MM.1S (cell line): ENCODE data around the gene ADAMTS17.

Experiments
- DNase-seq: peaks from one replicate; pipeline ENCODE4 v3.0.0-alpha.2; 2015
- H2AFZ ChIP-seq: fragments of 300-600 bp; sonication (generic); 2 replicates; pipeline ENCODE4 v1.6.0; 2016; ENCODE audit warnings: antibody characterized with exemption, low read length
- H3F3A ChIP-seq: fragments of 300-600 bp; sonication (generic); 2 replicates; pipeline ENCODE4 v1.6.1; 2016; ENCODE audit warnings: mild to moderate bottlenecking, antibody characterized with exemption, low read length, moderate library complexity, mixed read lengths; ENCODE audit not compliant: insufficient read depth
- H3K27ac ChIP-seq: fragments of 300-600 bp; sonication (generic); 2 replicates; pipeline ENCODE4 v1.5.1; 2016; ENCODE audit warnings: mild to moderate bottlenecking, low read length
- H3K27me3 ChIP-seq: fragments of 300-600 bp; sonication (generic); replicated peaks from 2 replicates; pipeline ENCODE4 v1.6.0; 2016; ENCODE audit warnings: low read length; ENCODE audit not compliant: insufficient read depth
- H3K36me3 ChIP-seq: fragments of 300-600 bp; sonication (generic); replicated peaks from 2 replicates; pipeline ENCODE4 v1.6.1; 2016; ENCODE audit warnings: mild to moderate bottlenecking, low read length, mixed read lengths; ENCODE audit not compliant: insufficient read depth
- H3K4me1 ChIP-seq: fragments of 300-600 bp; sonication (generic); 2 replicates; pipeline ENCODE4 v1.6.1; 2016; ENCODE audit warnings: low read length, mixed read lengths
- H3K4me2 ChIP-seq: fragments of 300-600 bp; sonication (generic); 2 replicates; pipeline ENCODE4 v1.6.0; 2016; ENCODE audit warnings: low read depth, low read length
- H3K4me3 ChIP-seq: fragments of 300-600 bp; sonication (generic); 2 replicates; pipeline ENCODE4 v1.5.1; 2016; ENCODE audit warnings: low read length, mixed read lengths
- H3K79me2 ChIP-seq: fragments of 300-600 bp; sonication (generic); 2 replicates; pipeline ENCODE4 v1.6.1; 2016; ENCODE audit warnings: mixed run types, low read length, mixed read lengths
- H3K9ac ChIP-seq: fragments of 300-600 bp; sonication (generic); 2 replicates; pipeline ENCODE4 v1.6.1; 2016; ENCODE audit warnings: low read length, mixed read lengths
- H3K9me2 ChIP-seq: fragments of 300-600 bp; sonication (generic); replicated peaks from 2 replicates; pipeline ENCODE4 v1.6.1; 2016; ENCODE audit warnings: mild to moderate bottlenecking, low read length, mixed read lengths; ENCODE audit not compliant: insufficient read depth
- H3K9me3 ChIP-seq: fragments of 300-600 bp; sonication (generic); replicated peaks from 2 replicates; pipeline ENCODE4 v1.6.1; 2016; ENCODE audit warnings: mild to moderate bottlenecking, low read length, mixed read lengths; ENCODE audit not compliant: insufficient read depth
- H4K20me1 ChIP-seq: fragments of 300-600 bp; sonication (generic); 2 replicates; pipeline ENCODE4 v1.6.1; 2016; ENCODE audit warnings: mild to moderate bottlenecking, low read length, moderate library complexity, mixed read lengths; ENCODE audit not compliant: insufficient read depth
- EZH2 ChIP-seq: fragments of 300-600 bp; sonication (generic); optimal IDR thresholded peaks from 2 replicates; pipeline ENCODE3; 2017; ENCODE audit warnings: low read depth, mild to moderate bottlenecking, antibody characterized with exemption, low read length, mixed read lengths
- EZH2phosphoT487 ChIP-seq: fragments of 300-600 bp; sonication (generic); IDR thresholded peaks from 2 replicates; pipeline ENCODE4 v1.6.1; 2018; ENCODE audit warnings: antibody characterized with exemption, low read length
- TF ChIP-seq, protein P1 (sequence below): fragments of 300-600 bp; sonication (generic); IDR thresholded peaks from 2 replicates; pipeline ENCODE4 v1.5.1; 2016; ENCODE audit warnings: antibody characterized with exemption, low read length, mixed read lengths

The ADAMTS17 gene

DNA sequence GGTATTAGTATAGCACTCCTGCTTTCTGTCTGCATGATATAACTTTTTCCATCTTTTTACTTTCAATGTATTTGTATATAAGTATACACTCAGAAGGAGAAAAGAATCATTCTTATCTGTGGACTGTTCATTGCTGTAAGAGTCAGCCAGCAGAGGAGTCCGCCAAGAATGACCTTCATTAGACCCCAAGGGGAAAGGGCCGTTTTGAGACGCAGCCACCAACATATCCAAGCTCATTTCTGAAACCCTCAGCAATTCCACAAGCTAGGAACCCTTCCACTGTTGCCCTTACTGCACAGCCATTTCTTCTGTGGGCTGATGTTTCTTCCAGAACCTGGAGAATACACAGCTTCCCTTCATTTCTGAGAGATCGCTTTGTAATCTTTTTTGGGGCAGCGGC, 301.8 kb downstream of the ADAMTS17 start:
- Histone ChIP-seq H3K4me2 (no peak overlapping the region), H3K36me3 (no peaks in the 10 kb centered on the region), H2AFZ (no peak overlapping the region), H3K79me2 (no peaks in the 10 kb centered on the region), H3K9ac (no peak overlapping the region), H3K27ac (no peak overlapping the region), H3K9me3 (no peaks in the 10 kb centered on the region), H3K4me3 (no peak overlapping the region), H3K4me1 (no peaks in the 10 kb centered on the region), H3K9me2 (0 out of 2 replicates have a peak, but pooled peaks cover 5% of the 10 kb centered on the region), H4K20me1 (no peaks in the 10 kb centered on the region), H3K27me3 (no peaks in the 10 kb centered on the region), H3F3A (no peaks in the 10 kb centered on the region)
- no peak for DNase-seq
- TF ChIP-seq EZH2phosphoT487 (no peak), EZH2 (no peak)
- TF ChIP-seq, protein P1, sequence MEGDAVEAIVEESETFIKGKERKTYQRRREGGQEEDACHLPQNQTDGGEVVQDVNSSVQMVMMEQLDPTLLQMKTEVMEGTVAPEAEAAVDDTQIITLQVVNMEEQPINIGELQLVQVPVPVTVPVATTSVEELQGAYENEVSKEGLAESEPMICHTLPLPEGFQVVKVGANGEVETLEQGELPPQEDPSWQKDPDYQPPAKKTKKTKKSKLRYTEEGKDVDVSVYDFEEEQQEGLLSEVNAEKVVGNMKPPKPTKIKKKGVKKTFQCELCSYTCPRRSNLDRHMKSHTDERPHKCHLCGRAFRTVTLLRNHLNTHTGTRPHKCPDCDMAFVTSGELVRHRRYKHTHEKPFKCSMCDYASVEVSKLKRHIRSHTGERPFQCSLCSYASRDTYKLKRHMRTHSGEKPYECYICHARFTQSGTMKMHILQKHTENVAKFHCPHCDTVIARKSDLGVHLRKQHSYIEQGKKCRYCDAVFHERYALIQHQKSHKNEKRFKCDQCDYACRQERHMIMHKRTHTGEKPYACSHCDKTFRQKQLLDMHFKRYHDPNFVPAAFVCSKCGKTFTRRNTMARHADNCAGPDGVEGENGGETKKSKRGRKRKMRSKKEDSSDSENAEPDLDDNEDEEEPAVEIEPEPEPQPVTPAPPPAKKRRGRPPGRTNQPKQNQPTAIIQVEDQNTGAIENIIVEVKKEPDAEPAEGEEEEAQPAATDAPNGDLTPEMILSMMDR = no peak

DNA sequence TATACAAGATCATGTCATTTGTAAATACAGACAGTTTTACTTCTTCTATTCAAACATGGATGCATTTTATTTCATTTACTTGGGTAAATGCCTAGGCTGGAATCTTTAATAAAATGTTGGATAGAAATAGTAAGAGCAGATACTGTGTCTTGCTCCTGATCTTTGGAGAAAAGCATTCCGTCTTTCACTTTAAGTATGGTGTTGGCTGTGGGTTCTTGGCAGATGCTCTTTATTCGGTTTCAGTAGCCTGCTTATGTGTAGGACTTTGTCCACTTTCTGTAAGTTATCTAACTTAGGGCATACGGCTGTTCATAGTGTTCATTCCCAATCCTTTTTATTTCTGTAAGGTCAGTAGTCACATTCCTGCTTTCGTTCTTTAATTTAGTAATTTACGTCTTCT, 303.0 kb downstream of the ADAMTS17 start:
- no peak for TF ChIP-seq EZH2phosphoT487
- TF ChIP-seq, protein P1 = no peak
- TF ChIP-seq EZH2 = no peak

DNA sequence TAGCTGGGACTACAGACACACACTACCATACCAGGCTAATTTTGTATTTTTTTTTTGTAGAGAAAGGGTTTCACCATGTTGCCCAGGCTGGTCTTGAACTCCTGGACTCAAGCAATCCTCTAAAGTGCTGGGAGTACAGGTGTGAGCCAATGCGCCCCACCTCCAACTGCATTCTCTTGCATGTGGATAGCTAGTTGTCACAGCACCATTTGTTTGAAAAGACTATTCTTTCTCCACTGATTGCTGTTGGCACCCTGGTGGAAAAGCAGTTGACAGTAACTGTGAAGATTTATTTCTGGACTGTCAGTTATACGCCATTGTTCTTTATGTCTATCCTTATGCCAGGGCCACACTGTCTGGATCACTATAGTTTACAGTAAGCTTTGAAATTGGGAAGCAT, 303.9 kb downstream of the ADAMTS17 start:
- Histone ChIP-seq H3F3A (no peaks in the 10 kb centered on the region), H3K9me2 (0 out of 2 replicates have a peak, but pooled peaks cover 5% of the 10 kb centered on the region), H3K4me3 (no peak overlapping the region), H3K79me2 (no peaks in the 10 kb centered on the region), H4K20me1 (no peaks in the 10 kb centered on the region), H3K4me1 (no peaks in the 10 kb centered on the region), H3K4me2 (no peak overlapping the region), H3K9ac (no peak overlapping the region), H3K36me3 (no peaks in the 10 kb centered on the region), H3K27ac (no peak overlapping the region), H3K9me3 (no peaks in the 10 kb centered on the region), H3K27me3 (no peaks in the 10 kb centered on the region), H2AFZ (no peak overlapping the region)
- TF ChIP-seq EZH2phosphoT487 (no peak), EZH2 (no peak)
- TF ChIP-seq, protein P1 = no peak
- no peak for DNase-seq

More for the DNA sequence above, 303.0 kb downstream of the ADAMTS17 start:
- H4K20me1 ChIP-seq = no peaks in the 10 kb centered on the region
- H3K9me3 ChIP-seq = no peaks in the 10 kb centered on the region
- H3K9me2 ChIP-seq = 0 out of 2 replicates have a peak, but pooled peaks cover 5% of the 10 kb centered on the region
- no peak for DNase-seq
- no peak overlapping the region for H3K27ac ChIP-seq
- H3K36me3 ChIP-seq = no peaks in the 10 kb centered on the region
- no peaks in the 10 kb centered on the region for H3F3A ChIP-seq
- H3K9ac ChIP-seq = no peak overlapping the region
- no peaks in the 10 kb centered on the region for H3K4me1 ChIP-seq
- H3K27me3 ChIP-seq = no peaks in the 10 kb centered on the region
- no peak overlapping the region for H2AFZ ChIP-seq
- no peak overlapping the region for H3K4me2 ChIP-seq
- H3K4me3 ChIP-seq = no peak overlapping the region
- no peaks in the 10 kb centered on the region for H3K79me2 ChIP-seq
